ENCODE results near the gene RACK1. TPM values are rescaled to one million over a fixed set of nuclear protein-coding genes. Genes with fewer than 3 reads are reported as not detected.

Gene RACK1
- total RNA-seq, 1 donor from 2014 or later: 1,189 TPM

- H3K4me1 Mint-ChIP-seq (ENCODE audit: low read depth): peaks cover 27% of the 10 kb centered on the region
- H3K27me3 Mint-ChIP-seq (ENCODE audit: low read depth): no peaks in the 10 kb centered on the region
- H3K27ac Mint-ChIP-seq (ENCODE audit: unreplicated experiment): no peak overlapping the region
- TF ChIP-seq CTCF (IDR thresholded peaks at IDR 0.05): no peak
- no peak overlapping the region for H3K4me3 Mint-ChIP-seq (ENCODE audit: unreplicated experiment)
- no peak for DNase-seq (ENCODE audit: low spot score)
- no peaks in the 10 kb centered on the region for H3K9me3 Mint-ChIP-seq (ENCODE audit: low read depth)
- H3K36me3 Mint-ChIP-seq (ENCODE audit: low read depth): no peaks in the 10 kb centered on the region
Observed at GRCh38 chr5:181203093-181203711, 40.5 kb downstream of the RACK1 start.

DNA sequence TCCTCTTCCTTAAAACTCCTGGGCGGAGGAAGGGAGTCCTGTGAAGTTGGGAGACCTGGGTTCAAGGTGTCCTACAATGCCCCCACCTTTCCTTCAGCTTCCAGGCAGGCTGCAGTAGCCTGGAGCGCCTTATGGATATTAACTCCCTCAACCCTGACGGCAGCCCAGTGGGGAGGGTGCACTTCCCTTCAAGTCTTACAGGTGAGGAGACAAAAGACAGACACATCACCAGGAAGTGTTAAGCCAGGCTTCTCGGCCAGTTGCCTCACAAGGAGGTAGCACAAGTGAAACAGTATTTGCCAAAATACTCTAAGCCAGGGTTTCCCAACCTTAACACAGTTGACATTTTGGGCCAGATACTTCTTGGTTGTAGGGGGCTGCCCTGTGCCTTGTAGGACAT is 42.9 kb downstream of the RACK1 start:
- H3K4me1 Mint-ChIP-seq (ENCODE audit: low read depth): peaks cover 23% of the 10 kb centered on the region
- no peak overlapping the region for H3K27ac Mint-ChIP-seq (ENCODE audit: unreplicated experiment)
- H3K36me3 Mint-ChIP-seq (ENCODE audit: low read depth): no peaks in the 10 kb centered on the region
- no peak for DNase-seq (ENCODE audit: low spot score)
- no peaks in the 10 kb centered on the region for H3K27me3 Mint-ChIP-seq (ENCODE audit: low read depth)
- no peak overlapping the region for H3K4me3 Mint-ChIP-seq (ENCODE audit: unreplicated experiment)
- H3K9me3 Mint-ChIP-seq (ENCODE audit: low read depth): no peaks in the 10 kb centered on the region
- TF ChIP-seq CTCF (IDR thresholded peaks at IDR 0.05): no peak

DNA sequence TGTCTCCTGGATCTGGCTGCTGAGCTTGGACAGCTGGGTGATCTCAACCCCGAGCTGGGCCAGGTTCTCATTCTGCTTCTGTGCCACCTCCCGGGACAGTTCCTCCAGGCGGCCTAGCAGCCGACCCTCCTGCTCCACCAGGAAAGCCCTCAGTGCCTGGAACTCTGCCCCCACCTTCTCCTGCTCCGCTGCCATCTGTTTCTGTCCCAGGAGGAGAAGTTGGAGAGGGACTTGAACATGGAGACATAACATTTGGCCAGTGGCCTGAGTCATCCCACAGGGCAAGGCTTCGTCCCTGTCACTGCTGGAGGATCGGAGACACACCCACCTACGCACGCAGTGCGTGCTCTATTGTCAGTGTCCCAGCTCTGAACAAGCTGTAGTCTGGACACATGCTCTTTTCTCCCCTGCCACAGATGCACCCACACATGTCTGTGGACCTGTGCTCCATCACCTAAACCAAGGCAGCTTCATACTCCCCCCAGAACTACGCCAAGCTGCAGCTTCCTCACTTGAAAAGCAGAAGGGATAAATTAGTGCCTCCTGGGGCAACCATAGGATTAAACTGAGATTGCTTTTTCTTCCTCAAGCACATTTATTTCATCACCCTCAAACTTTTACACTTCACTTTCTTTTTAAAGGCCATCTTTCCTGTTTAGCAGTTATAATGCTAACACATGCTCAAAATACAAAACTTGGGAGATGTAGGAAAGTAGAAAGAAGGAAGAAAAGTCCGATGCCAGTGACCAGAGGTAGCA is 43.6 kb downstream of the RACK1 start:
- TF ChIP-seq CTCF (IDR thresholded peaks at IDR 0.05): no peak
- Mint-ChIP-seq H3K4me1 (ENCODE audit: low read depth) (peaks cover 19% of the 10 kb centered on the region), H3K27me3 (ENCODE audit: low read depth) (no peaks in the 10 kb centered on the region), H3K27ac (ENCODE audit: unreplicated experiment) (no peak overlapping the region), H3K9me3 (ENCODE audit: low read depth) (no peaks in the 10 kb centered on the region), H3K36me3 (ENCODE audit: low read depth) (no peaks in the 10 kb centered on the region), H3K4me3 (ENCODE audit: unreplicated experiment) (no peak overlapping the region)
- DNase-seq (ENCODE audit: low spot score): no peak

GRCh38 chr5:181198905-181199519 is 44.7 kb downstream of the RACK1 start:
- Mint-ChIP-seq H3K36me3 (ENCODE audit: low read depth) (no peaks in the 10 kb centered on the region), H3K27ac (ENCODE audit: unreplicated experiment) (no peak overlapping the region), H3K4me1 (ENCODE audit: low read depth) (peaks cover 17% of the 10 kb centered on the region), H3K9me3 (ENCODE audit: low read depth) (no peaks in the 10 kb centered on the region), H3K4me3 (ENCODE audit: unreplicated experiment) (no peak overlapping the region), H3K27me3 (ENCODE audit: low read depth) (no peaks in the 10 kb centered on the region)
- TF ChIP-seq CTCF (IDR thresholded peaks at IDR 0.05): no peak
- no peak for DNase-seq (ENCODE audit: low spot score)

- Mint-ChIP-seq H3K27ac (ENCODE audit: unreplicated experiment) (no peak overlapping the region), H3K36me3 (ENCODE audit: low read depth) (no peaks in the 10 kb centered on the region), H3K4me3 (ENCODE audit: unreplicated experiment) (no peak overlapping the region), H3K4me1 (ENCODE audit: low read depth) (peaks cover 16% of the 10 kb centered on the region), H3K27me3 (ENCODE audit: low read depth) (no peaks in the 10 kb centered on the region), H3K9me3 (ENCODE audit: low read depth) (no peaks in the 10 kb centered on the region)
- no peak for DNase-seq (ENCODE audit: low spot score)
- TF ChIP-seq CTCF (IDR thresholded peaks at IDR 0.05): no peak
Observed at GRCh38 chr5:181198106-181198685, 45.5 kb downstream of the RACK1 start.

Measured in chondrocyte (in vitro differentiated cells).